ENCODE measurements around the gene DNAH6. TPM values are rescaled to one million over a fixed set of nuclear protein-coding genes. Genes with fewer than 3 reads are reported as not detected.

The DNAH6 gene
- total RNA-seq, 2 experiments from 2014 or later, result 0.68 to 0.89 TPM

GRCh38 chr2:84515788-84516187 is 510 bp upstream of the DNAH6 start:
- no peaks in the 10 kb centered on the region for H3K36me3 Mint-ChIP-seq (ENCODE audit: low read depth)
- ChIA-PET CTCF (interaction anchor here (2.6 to 2.7 kb wide), 2 partner anchors 11 to 410 kb away, joined by 9 to 11 read pairs; no protein-coding TSS in a partner anchor), POLR2A (interaction anchor here (1.1 kb wide), 1 partner anchor 454 kb away, joined by 3 read pairs; no protein-coding TSS in a partner anchor)
- peaks cover 22% of the 10 kb centered on the region for H3K4me1 Mint-ChIP-seq (ENCODE audit: low read depth)
- H3K27ac Mint-ChIP-seq, result no peak overlapping the region
- peaks cover 14% of the 10 kb centered on the region for H3K9me3 Mint-ChIP-seq (ENCODE audit: insufficient read depth)
- H3K27me3 Mint-ChIP-seq (ENCODE audit: low read depth), result peaks cover 15% of the 10 kb centered on the region
- ATAC-seq, result no peak
- DNase-seq, result no peak
- peak overlapping the region; percentile 80 for H3K4me3 Mint-ChIP-seq

DNA sequence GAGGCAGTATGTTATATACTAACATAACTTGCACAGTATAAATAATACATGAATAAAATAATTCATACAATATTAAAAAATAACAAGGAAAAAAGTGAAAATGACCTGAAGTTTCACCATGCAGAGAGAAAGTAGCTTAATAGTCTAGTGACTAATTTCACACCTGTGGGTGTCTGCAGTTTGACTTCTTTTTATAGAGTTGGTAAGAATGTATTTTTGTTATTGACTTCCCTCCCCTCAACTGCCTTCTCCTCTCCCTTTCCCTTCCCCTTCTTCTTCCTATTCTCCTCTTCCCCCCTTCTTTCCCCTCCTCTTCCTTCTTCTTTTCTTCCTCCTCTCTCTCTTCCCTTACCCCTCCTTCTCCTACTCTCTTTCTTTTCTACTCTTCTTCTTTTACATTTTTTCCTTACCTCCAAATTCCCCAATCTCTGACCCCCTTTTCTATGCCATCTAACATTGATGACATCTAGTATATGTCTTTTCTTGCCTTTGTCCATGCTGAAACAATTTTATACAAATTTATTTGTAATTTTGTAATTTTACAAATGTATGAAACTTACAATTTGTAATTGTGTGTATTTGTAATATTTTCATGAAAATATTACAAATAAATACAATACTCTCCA is 3.1 kb downstream of the DNAH6 start:
- ChIA-PET CTCF (interaction anchor here (1.0 to 1.2 kb wide), 2 partner anchors 22 to 363 kb away, joined by 3 read pairs; no protein-coding TSS in a partner anchor), POLR2A (no interaction called here)
- ATAC-seq, result no peak

DNA sequence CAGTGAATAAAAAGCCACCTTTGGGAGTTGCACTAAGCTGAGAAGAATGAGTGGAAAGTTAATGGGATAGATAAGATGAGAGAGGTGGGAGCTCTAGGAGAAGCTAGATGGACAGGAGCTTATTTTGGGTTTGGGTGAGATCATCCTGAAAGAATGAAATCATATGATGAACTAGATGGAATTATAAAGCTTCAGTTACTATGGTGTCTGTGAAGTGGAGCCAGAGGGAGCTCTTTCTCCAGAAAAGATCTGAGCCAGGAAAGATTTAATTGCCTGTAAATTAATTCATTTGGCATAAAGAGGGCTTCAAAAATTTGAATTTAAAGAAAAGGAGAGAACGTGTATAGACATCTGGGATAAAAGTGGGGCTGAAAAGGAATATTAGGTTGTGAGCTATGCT is 10.3 kb downstream of the DNAH6 start:
- POLR2A ChIA-PET, result no interaction called here
- H3K36me3 Mint-ChIP-seq (ENCODE audit: low read depth), result no peaks in the 10 kb centered on the region
- ATAC-seq (no peak), DNase-seq (no peak)
- no peaks in the 10 kb centered on the region for H3K4me1 Mint-ChIP-seq (ENCODE audit: low read depth)
- no peaks in the 10 kb centered on the region for H3K9me3 Mint-ChIP-seq (ENCODE audit: insufficient read depth)
- CTCF ChIA-PET, result interaction anchor here (1.0 to 1.7 kb wide), 10 partner anchors 9 to 399 kb away, joined by 3 to 11 read pairs (median 4); partner anchors contain the start of genes DNAH6 and TRABD2A
- H3K27me3 Mint-ChIP-seq (ENCODE audit: low read depth), result no peaks in the 10 kb centered on the region
- no peak overlapping the region for H3K27ac Mint-ChIP-seq
- H3K4me3 Mint-ChIP-seq, result no peak overlapping the region

More for the DNA sequence above, 3.1 kb downstream of the DNAH6 start:
- Mint-ChIP-seq H3K4me3 (no peak overlapping the region), H3K9me3 (ENCODE audit: insufficient read depth) (no peaks in the 10 kb centered on the region), H3K27ac (no peak overlapping the region), H3K4me1 (ENCODE audit: low read depth) (peaks cover 22% of the 10 kb centered on the region), H3K27me3 (ENCODE audit: low read depth) (peaks cover 15% of the 10 kb centered on the region), H3K36me3 (ENCODE audit: low read depth) (no peaks in the 10 kb centered on the region)
- no peak for DNase-seq

DNA sequence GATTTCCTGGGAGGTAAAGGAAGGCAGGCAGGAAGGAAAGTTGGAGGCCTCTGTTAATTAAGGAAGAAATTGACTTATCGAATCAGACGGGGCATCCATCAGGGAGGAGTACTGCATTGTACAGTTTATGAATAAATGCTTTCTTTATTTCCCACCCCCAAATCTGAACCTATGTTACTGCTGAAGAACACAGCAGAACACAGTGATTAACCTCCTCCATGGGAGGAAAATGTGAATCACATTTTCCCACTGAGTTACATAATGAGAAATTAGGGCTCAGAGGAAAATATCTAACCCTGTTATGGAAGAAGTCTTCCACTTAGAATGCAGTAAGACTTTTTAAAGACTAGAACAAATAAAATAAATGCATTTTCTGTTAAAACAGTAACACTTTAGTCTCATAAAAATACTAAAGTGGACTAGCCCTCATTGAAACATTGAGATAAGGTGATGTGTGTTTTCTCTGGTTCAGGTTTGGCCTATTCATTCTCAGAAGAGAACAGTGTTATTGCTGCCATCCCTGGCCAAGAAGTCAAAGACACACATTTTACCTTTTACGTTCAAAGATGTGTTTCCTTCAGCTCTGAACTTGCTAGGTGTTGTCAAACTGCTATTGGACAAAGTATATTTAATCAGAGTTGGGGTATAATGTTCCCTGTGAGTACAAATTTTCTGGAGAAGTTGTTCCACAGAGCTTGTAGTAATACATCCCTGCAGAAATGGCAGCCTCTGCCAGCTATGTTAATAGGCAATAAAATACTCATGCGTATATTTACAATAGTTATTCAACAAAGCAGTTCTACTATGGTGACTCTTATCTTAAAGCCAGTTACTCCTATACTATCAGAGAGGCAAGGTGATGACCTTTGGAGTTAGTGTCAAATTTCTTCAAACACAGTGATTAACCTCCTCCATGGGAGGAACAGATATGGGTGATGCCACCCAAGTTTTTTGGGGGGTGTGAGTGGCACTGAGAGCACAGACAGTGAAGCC is 11.1 kb downstream of the DNAH6 start:
- Mint-ChIP-seq H3K4me1 (ENCODE audit: low read depth) (no peaks in the 10 kb centered on the region), H3K27me3 (ENCODE audit: low read depth) (no peaks in the 10 kb centered on the region), H3K27ac (no peak overlapping the region), H3K9me3 (ENCODE audit: insufficient read depth) (no peaks in the 10 kb centered on the region), H3K36me3 (ENCODE audit: low read depth) (no peaks in the 10 kb centered on the region), H3K4me3 (no peak overlapping the region)
- ATAC-seq (no peak), DNase-seq (no peak)
- CTCF ChIA-PET, result interaction anchor here (1.0 to 1.7 kb wide), 9 partner anchors 9 to 398 kb away, joined by 3 to 11 read pairs (median 5); partner anchors contain the start of genes DNAH6 and TRABD2A
- POLR2A ChIA-PET, result no interaction called here

DNA sequence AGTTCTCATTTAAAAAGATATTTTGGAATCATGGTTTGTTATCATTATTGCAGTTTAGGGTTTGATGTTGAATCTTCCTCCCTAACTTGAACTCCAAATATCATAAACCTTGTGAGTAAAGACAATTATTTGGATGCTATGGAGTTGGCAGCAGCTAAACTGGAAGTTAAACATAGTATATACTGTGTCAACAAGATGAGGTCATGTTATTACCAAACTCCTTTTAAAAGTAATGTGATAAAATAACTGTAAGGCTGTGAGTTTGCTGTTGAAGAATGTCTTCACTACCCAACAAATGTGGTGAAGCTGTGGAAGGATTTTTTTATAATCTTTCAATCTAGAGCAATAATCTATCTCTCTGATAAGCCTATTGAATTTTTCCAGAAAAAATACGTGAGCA is 16.0 kb downstream of the DNAH6 start:
- CTCF ChIA-PET, result no interaction called here
- no peak for DNase-seq
- no peak for ATAC-seq
- Mint-ChIP-seq H3K4me1 (ENCODE audit: low read depth) (peaks cover 3% of the 10 kb centered on the region), H3K9me3 (ENCODE audit: insufficient read depth) (no peaks in the 10 kb centered on the region), H3K4me3 (no peak overlapping the region), H3K36me3 (ENCODE audit: low read depth) (no peaks in the 10 kb centered on the region), H3K27ac (no peak overlapping the region), H3K27me3 (ENCODE audit: low read depth) (no peaks in the 10 kb centered on the region)
- POLR2A ChIA-PET, result no interaction called here

DNA sequence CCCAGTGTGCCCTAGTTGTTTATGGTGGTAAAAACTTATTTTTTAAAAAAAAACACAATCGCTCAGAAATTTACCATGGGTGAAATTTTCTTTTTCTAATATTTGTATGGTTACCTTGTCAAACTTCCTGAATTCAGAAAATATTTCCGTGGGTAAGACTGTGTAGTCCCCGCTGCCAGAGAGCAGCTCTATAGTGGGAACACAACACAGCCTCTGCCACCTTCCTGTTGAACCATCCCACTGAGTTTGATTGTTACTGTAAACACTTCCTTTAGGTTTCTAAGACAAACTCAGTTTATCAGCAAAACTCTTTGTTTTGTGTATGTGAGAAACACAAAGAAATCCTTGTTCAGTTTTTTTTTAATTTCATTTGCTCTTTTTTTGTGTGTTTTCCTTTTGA is 17.9 kb downstream of the DNAH6 start:
- Mint-ChIP-seq H3K27me3 (ENCODE audit: low read depth) (no peaks in the 10 kb centered on the region), H3K9me3 (ENCODE audit: insufficient read depth) (no peaks in the 10 kb centered on the region), H3K4me1 (ENCODE audit: low read depth) (peaks cover 7% of the 10 kb centered on the region), H3K4me3 (no peak overlapping the region), H3K27ac (no peak overlapping the region), H3K36me3 (ENCODE audit: low read depth) (peaks cover 3% of the 10 kb centered on the region)
- no peak for DNase-seq
- ChIA-PET CTCF (interaction anchor here (0.9 kb wide), 1 partner anchor 65 kb away, joined by 3 read pairs; no protein-coding TSS in a partner anchor), POLR2A (no interaction called here)
- ATAC-seq, result no peak

DNA sequence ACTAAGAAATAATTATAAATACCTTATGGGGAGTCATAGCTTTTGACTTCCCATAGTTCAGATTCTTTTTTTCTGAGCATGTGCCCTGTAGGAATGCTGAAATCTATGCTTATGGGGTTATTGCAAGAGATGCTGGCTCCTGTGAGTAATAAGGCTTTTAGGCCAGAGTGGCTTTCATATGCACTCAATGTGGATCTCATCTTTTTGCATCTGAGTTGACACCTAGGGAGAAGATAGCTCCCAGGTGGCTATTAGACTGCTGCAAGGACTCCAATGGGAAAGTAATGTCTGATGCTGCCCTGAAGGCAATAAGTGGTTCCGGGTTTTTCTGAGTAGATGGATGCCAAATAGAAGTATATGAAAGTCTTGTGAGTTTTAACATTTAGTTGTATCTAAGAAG is 21.0 kb downstream of the DNAH6 start:
- Mint-ChIP-seq H3K4me3 (no peak overlapping the region), H3K27ac (no peak overlapping the region), H3K36me3 (ENCODE audit: low read depth) (peaks cover 3% of the 10 kb centered on the region), H3K4me1 (ENCODE audit: low read depth) (peaks cover 18% of the 10 kb centered on the region), H3K9me3 (ENCODE audit: insufficient read depth) (no peaks in the 10 kb centered on the region), H3K27me3 (ENCODE audit: low read depth) (peaks cover 3% of the 10 kb centered on the region)
- ChIA-PET CTCF (interaction anchor here (0.6 to 1.6 kb wide), 2 partner anchors 12 to 377 kb away, joined by 3 read pairs; no protein-coding TSS in a partner anchor), POLR2A (no interaction called here)
- DNase-seq (no peak), ATAC-seq (no peak)

DNA sequence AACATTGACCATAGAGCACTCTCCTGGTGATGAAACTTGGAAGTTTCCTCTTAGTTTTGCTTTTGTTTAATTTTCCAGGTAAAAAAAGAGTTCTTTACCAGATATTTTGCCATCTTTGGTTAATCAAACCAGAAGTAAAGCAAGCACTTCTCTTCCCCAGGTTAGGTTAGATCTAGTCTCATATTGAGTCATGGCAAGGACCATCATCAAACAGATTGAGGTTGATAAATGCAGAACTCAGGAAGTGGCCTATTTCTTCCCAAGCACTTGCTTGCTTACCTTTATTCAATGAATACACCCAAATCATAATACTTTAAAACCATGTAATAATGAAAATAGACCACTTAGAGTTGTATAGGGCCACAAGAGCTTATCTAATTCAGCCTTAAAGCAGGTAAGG is 23.4 kb downstream of the DNAH6 start:
- H3K36me3 Mint-ChIP-seq (ENCODE audit: low read depth), result peaks cover 3% of the 10 kb centered on the region
- H3K4me3 Mint-ChIP-seq, result no peak overlapping the region
- CTCF ChIA-PET, result no interaction called here
- H3K27ac Mint-ChIP-seq, result no peak overlapping the region
- no peaks in the 10 kb centered on the region for H3K9me3 Mint-ChIP-seq (ENCODE audit: insufficient read depth)
- peaks cover 3% of the 10 kb centered on the region for H3K27me3 Mint-ChIP-seq (ENCODE audit: low read depth)
- POLR2A ChIA-PET, result no interaction called here
- H3K4me1 Mint-ChIP-seq (ENCODE audit: low read depth), result peaks cover 14% of the 10 kb centered on the region
- ATAC-seq (peak; percentile 90), DNase-seq (no peak)

DNA sequence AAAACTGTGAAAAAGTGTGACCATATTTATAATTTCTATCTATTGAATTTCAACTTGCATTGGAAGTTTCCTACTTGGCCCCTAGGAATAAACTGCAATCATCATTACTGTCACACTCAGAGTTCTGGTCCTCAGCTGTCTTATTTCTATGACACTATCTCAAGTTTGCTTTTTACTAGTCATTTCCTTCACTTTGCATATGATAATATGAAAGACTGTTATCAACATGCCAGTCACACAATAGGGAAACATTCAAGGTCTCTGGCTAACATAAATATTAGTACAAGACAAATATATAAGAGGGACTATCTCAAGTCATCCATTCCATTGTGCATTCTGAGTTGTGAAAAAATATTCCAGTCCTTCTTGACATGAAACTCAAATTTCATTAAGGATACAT is 28.7 kb downstream of the DNAH6 start:
- POLR2A ChIA-PET, result no interaction called here
- Mint-ChIP-seq H3K27ac (no peak overlapping the region), H3K9me3 (ENCODE audit: insufficient read depth) (no peaks in the 10 kb centered on the region), H3K36me3 (ENCODE audit: low read depth) (no peaks in the 10 kb centered on the region), H3K4me3 (no peak overlapping the region), H3K27me3 (ENCODE audit: low read depth) (peaks cover 3% of the 10 kb centered on the region), H3K4me1 (ENCODE audit: low read depth) (peaks cover 3% of the 10 kb centered on the region)
- CTCF ChIA-PET, result no interaction called here
- no peak for ATAC-seq
- no peak for DNase-seq

DNA sequence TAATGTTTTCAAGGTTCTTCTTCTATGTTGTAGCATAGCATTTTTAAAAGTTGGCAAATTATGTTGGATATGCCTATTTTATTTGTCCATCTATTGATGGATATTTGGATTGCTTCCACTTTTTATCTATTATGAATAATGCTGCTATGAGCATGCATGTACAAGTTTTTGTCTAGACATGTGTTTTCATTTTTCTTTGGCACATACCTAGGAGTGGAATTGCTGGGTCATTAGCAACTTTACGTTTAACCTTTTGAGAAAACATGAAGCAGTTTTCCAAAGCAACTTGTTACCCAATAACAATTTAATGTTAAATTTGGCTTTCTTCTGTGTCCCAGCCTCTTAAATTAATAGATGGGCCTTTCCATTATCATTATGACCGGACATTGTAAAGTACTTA is 30.3 kb downstream of the DNAH6 start:
- no peak overlapping the region for H3K27ac Mint-ChIP-seq
- POLR2A ChIA-PET, result no interaction called here

GRCh38 chr2:84548303-84548702 is 32.0 kb downstream of the DNAH6 start:
- no peaks in the 10 kb centered on the region for H3K9me3 Mint-ChIP-seq (ENCODE audit: insufficient read depth)
- DNase-seq (no peak), ATAC-seq (no peak)
- no peaks in the 10 kb centered on the region for H3K4me1 Mint-ChIP-seq (ENCODE audit: low read depth)
- H3K27ac Mint-ChIP-seq, result no peak overlapping the region
- CTCF ChIA-PET, result interaction anchor here (1.5 kb wide), 2 partner anchors 12 to 377 kb away, joined by 3 read pairs; no protein-coding TSS in a partner anchor
- POLR2A ChIA-PET, result no interaction called here
- no peaks in the 10 kb centered on the region for H3K36me3 Mint-ChIP-seq (ENCODE audit: low read depth)
- H3K27me3 Mint-ChIP-seq (ENCODE audit: low read depth), result no peaks in the 10 kb centered on the region
- no peak overlapping the region for H3K4me3 Mint-ChIP-seq

More for the DNA sequence above, 30.3 kb downstream of the DNAH6 start:
- CTCF ChIA-PET, result no interaction called here
- no peak overlapping the region for H3K4me3 Mint-ChIP-seq
- H3K4me1 Mint-ChIP-seq (ENCODE audit: low read depth), result no peaks in the 10 kb centered on the region
- ATAC-seq (no peak), DNase-seq (no peak)
- no peaks in the 10 kb centered on the region for H3K9me3 Mint-ChIP-seq (ENCODE audit: insufficient read depth)
- no peaks in the 10 kb centered on the region for H3K36me3 Mint-ChIP-seq (ENCODE audit: low read depth)
- H3K27me3 Mint-ChIP-seq (ENCODE audit: low read depth), result peaks cover under 1% of the 10 kb centered on the region

DNA sequence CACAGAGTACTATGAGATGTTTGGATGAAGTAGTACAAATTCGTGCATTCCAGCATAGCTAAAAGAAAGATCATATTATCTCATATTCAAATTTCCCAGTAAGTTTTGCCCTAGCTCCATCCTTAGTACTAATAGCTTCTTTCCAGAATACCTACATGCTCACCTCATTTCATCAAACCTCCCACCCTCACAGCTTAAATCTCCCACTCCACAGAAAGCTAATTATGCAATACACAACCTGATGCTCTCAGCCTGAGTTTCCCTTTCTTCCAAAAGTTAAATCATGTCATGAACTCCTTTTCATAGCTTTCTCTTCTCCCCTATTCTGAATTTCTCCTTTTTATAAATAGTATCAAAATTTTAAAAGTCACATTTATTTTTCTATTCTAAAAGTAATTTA is 34.6 kb downstream of the DNAH6 start:
- ChIA-PET CTCF (no interaction called here), POLR2A (no interaction called here)
- Mint-ChIP-seq H3K36me3 (ENCODE audit: low read depth) (no peaks in the 10 kb centered on the region), H3K27ac (no peak overlapping the region), H3K4me1 (ENCODE audit: low read depth) (no peaks in the 10 kb centered on the region), H3K4me3 (no peak overlapping the region), H3K9me3 (ENCODE audit: insufficient read depth) (no peaks in the 10 kb centered on the region), H3K27me3 (ENCODE audit: low read depth) (no peaks in the 10 kb centered on the region)
- ATAC-seq (no peak), DNase-seq (no peak)
